NCI-H82 treated with DMSO at 0.1 percent for 48 hours (cell line): ENCODE data around the gene MYL7.
"Not testable (repeated sequence)": the region's sequence is repeated elsewhere in the genome, so short reads cannot be mapped to it uniquely, and the experiment has no call there.

Source experiments
- DNase-seq: peaks from one replicate; lab custom pipeline; 2025; ENCODE audit not compliant: unreplicated experiment; lab: John Stamatoyannopoulos, UW

Gene MYL7, protein sequence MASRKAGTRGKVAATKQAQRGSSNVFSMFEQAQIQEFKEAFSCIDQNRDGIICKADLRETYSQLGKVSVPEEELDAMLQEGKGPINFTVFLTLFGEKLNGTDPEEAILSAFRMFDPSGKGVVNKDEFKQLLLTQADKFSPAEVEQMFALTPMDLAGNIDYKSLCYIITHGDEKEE

DNA sequence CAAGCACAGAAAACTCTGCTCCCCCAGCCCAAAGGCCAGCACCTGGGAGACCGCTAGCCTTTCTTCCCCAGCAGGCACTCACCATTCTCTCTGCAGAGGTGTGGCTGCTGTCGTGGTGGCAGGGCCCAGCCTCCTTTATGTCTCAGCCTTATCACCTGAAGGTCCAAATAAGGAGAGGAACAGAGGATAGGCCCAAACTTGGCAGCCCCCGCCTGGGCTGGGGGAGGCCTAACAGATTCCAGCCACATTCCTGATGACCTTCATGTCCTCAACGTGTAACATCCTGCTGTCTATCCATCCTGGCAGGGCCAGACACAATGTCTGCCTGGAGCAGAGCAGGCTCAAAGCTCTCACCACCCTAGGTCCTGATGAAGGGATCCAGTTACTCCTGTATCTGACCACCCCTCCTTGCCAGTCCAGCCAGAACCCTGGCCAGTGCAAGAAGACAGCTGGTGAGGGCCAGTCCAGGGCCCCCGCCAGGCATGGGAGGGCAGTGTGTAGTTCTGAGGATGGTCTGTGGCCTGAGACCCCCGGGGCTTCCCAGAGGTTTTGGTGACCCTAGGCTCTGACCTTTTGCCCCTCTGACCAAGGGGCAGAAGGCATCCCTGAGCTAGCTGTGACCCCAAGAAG, at the start of gene MYL7:
Gene MYL7, minus strand, starts transcription at position 112 of the 630 bp plus-strand sequence. Its CDS starts 27 bp downstream, at position 85.
- no peak for DNase-seq

DNA sequence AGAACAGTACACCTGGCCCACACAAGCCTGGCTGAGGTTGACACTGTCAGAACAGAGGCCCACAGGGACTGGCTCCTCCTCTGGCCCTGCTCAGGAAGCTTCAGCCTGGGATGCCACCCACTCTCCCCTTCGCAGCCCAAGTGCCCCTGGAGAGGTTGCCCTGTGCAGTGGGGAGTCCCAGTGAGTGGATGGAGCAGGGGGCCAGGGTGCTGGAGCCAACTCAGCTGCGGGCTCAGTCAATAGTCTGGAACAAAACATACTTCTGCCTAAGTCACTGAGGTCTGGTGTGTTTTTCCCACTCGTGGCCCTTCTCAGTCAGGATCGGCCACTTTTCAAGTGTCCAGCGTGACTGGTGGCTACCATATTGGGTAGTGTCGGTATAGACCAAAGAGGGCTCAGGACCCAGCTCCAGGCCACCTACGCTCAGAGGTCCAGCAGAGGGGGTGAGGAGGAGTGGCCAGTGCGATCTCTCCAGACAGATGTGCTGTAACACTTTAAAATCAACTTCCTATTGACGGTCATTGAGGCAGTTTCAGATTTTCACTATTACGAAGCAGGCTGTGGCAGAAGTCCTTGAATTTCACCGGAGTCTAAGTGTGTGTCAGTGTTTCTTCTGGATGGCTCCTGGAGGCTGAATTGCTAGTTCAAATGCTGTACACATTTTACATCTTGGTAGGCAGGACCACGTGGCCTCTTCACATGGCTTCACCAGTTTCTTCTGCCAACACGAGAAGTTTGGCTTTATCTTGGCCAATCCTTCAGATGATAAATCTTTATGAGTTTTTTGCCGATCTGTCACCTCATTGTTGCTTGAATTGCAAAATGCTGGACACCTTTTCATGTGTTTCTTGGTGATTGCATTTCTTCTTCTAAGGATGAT, 49.1 kb upstream of the MYL7 start:
- no peak for DNase-seq

DNA sequence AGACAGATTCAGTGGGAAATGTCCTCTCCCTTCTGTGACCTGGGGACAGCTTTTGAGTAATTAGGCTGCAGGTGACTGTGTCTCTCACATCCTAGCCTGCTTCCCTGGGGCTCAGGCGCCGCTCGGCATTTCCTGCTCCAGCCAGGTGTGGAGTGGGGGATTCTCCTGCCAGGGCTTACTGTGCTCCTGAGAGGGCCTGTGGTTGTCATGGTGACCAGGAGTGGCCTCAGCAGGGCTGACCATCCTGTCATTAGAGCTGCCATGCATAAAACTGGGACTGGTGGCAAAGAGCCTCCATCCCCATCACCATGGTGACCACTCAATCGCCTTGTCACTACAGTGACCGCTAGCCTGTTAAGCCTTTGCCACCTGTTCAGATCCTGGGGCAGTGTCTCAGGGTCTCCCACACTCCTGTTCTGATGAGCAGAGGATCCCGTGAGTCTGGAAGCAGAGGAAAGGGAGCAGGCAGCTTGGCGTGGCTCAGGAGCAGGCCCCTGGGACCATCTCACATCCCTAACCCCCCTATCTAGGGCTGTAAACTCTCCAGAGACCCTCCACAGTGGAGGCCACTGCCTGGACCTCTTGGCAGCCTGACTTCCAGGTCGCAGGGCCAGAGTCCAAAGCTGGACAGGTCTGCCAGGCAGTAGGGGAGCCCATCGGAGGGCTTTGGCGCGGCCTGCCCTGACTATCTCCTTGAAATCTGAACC, 48.3 kb upstream of the MYL7 start, which contains the start of gene GCK:
Gene GCK, minus strand, starts transcription at position 154 of the 707 bp plus-strand sequence. CDS start 486 bp downstream, outside the sequence.
- DNase-seq: no peak

DNA sequence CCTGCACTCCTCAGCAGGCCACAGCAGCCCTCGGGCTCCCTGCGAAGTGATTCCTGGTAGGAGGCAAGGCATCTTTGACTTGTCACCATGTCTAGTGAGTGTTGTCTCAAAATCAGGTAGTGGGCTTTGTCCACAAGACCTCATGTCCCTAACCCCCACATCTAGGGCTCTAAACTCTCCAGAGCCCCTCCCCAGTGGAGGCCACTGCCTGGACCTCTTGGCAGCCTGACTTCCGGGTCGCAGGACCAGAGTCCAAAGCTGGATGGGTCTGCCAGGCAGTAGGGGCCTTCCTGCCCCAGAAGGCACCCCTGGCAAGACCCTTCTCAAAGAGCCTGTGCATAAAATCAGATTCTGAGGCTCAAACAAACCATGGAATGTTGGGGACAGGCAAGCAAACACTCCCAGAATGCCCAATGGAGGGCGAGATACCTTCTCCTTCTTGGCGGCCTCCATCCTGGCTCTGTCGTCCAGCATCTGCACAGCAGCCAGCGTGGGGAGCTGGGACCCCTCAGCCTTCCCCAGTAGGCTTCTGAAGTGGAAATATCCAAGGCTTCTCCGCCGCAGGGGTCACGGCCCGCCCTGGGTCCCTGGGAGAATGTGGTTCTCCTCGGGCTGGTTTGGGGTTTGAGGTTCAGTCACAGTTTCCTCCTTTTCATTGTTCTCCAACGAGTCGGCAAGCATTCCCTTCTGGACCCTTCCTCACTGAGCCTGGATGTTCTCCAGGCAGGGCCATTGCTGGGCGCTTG, 47.5 kb upstream of the MYL7 start:
- DNase-seq: no peak

DNA sequence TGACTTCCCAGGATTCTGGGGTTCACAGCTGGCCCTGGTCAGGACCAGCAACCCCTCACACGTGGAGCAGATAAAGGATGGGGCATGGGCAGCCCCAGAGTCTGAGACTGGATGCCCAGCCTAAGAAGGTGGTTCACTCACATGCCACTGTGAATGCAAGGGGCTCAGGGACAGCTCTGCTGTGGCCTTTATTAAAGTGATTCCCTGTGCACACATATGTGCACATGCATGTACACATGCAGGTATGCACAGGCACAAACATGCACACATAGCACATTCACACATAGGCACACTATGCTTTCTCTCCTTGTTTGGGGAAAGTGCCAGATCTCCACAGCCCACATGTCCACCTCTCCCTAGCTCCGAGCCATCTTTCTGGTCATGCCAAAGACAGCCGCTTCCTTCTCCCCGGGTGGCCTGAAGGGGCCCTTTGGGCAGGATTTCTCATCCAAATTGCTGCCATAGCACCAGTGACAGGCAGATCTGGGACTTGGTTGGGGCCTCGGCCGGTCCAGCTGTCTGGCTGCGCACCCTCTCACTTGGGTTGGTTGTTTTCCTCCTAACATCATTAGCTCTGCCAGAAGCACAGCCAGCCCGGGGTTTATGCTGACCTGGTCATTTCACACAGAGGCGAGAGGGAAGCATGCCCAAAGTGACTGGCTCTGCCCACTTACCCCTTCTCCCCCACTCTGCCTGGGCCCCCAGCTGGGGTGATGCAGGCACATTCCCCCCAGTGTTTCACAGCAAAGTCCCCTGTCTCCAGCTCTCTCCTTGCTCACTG, 46.7 kb upstream of the MYL7 start:
- DNase-seq: no peak

DNA sequence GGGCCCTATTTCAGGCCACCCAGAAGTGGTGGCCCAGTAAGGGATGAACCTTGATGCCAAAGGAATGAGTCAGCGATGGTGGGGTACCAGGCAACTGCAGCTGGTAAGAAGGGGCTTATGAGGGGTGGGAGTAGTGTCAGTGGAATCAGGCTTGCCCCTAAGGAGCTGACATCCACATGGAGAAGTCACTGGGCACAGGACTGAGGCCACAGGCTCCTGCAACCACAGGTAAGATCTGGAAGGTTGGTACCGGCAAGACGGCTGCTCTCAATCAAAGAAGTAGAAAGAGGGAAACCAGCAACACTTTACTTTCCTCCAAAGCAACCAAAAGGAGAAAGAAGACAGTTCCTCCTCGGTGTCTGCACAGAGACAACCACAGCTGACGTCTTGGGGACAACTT, 45.6 kb upstream of the MYL7 start:
- DNase-seq: no peak

DNA sequence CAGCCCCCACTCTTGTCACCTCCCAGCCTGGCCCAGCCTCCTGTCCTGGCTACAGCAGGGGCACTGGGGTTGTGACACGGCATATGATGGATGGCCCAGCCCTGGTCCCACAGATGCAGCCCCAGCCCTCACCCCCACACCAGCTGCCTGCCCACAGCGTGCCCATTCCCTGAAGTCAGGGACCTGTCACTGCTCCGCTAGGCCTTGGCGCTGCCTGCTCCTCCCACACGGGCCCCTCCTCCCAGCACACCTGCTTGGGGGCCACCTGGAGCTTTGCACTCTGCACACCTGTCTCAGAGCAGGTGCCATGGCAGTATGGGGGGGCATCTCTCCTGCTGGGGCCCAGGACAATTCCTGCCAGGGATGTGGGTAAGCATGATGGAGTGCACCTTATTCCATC, 44.6 kb upstream of the MYL7 start:
- no peak for DNase-seq

DNA sequence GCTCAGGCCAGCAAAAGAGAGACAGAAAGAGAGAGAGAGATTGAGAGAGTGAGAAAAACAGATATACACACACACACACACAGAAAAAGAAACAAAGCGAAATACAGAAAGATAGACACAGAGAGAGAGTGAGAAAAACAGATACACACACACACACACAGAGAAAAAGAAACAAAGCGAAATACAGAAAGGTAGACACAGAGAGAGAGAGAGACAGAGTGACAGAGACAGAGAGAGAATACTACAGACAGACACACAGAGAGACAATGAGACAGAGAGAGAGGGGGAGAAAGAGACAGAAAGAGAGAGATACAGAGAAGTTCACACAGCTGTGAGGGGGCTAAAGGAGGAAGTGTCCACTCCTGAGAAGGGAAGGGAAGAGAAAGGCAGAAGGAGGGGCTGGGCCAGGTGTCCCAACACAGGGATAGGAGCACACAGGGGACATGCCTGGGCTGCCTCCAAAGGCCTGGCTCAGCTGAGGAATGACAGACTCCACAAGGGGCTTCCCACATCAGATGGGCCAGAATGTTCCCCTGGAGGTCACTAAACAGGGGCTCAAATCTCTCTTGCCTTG, 43.8 kb upstream of the MYL7 start:
- no peak for DNase-seq

DNA sequence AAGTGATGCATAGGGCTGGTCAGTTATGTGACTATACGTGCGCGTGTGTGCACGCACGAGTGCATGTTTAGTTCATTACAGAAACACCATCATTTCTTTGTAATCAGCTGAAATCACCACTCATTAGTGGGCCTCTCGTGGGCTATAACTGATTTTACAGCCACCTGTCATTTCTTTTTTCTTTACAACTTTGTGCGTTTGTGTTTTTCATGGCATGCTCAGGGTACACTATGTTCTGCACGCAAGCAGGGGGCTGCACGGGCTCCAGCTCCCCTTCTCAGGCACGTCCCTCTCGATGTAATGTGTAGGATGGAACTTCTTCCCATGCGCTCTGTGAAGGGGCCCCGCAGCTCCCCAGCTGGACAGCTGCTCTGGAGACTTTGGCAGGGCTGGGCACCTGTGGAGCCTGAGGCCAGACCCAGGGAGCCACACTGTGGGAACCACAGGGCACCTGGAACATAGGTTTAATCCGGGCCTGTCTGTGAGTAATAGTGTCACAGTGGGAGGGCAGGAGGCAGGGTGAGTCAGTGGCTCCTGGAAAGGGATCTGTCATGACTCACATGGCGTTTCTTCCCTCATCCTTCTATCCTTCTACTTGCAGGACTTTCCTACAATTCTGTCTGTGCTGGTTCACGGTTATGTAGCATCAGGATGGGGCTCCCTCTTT, 43.2 kb upstream of the MYL7 start:
- no peak for DNase-seq

DNA sequence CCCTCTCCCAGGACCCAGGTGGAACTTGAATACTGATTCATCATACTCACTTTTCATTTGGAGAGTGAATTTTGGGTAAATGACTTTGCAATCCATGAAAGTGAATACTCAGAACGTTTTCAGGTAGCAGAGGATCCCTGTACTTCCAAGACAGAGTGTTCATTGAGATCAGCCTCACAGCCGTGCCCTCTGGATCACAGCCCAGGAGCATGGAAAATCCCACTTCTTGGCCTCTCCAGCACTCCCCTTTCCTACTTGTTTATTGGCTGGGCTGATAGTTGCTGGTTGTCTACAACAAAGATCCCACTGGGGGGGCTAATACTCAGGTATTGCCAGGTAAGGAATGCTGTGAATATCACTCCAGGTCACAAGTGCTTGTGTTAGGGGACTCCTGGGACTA, 42.3 kb upstream of the MYL7 start:
- DNase-seq: no peak

DNA sequence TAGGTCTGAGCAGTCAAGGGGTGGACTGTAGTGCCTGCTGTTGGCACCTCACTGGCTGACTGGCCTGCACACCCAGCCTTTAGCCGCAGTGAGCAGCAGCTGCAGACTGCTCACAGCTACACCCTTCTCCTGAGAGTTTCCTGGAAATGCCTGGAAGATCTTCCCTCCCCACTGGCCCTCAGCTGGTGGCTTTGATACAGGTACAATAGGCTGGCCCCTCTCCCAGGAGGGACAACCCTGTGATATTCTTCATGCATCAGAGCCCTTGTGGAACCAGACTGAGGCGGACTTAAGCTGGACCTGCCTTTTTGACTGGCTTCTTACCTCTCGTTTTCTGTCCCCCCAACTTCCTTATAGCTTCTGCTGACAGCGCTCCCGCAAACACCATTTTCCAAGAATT, 41.7 kb upstream of the MYL7 start:
- no peak for DNase-seq

DNA sequence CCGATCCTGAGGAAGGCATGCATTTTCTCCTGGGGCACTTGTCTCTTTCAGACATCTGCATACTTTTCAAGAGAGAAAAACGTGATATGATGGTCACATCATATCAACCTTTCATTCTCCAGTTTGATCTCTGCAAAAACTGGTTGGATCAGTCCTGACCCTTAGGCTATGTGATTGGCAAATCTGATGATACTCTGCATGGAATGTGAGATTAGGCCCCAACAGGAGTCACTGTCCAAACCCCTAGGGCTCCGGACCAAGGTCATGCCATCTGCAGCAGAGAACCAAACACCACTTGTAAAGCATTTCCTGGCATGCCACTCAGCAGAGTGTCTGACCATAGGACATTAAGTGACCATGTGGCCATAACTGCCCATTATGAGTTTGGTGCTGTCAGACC, 39.5 kb upstream of the MYL7 start:
- no peak for DNase-seq

DNA sequence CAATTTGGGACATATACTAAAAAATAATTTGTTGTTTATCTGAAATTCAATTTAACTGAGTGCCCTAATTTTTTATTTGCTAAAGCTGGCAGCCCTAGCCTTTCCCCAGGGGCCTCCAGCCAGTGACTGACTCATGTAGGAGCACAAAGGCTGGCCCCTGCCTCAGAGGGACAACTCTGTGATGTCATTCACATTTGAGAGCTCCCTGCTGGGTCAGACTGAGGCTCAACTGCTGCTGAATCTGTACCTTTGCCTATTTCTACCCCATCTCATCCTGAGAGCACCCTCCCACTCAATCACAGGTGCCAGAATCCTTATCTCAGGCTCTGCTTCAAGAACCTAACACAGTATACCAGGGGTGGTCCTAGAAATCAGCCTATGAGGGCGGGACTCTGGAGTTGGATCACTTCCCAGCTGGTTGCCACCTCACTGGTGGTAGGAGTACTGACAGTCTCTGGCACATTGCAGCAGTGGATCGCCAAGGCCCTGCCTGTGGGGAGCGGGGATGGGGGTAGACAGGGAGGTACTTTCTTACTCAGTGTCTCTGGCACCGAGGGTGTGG, 36.5 kb upstream of the MYL7 start:
- DNase-seq: no peak

DNA sequence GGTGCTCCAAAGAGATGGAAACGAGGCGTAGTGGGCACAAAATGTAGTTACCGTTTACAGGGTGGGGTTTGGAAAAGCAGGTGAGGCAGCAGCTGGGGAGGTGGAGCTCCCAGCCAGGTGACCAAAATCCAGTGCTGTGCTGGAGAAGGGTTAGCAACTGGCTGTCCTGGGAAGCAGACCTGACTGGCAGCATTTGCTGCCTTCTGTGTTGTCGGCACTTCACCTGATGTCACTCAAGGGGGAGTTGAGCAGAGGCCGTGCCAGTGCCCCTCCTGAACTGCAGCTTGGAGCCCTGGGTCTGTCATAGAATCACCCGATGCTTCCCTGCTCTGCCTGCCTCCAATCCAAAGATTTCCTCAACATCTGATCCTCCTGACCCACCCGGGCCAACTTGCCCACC, 35.4 kb upstream of the MYL7 start:
- DNase-seq: no peak

DNA sequence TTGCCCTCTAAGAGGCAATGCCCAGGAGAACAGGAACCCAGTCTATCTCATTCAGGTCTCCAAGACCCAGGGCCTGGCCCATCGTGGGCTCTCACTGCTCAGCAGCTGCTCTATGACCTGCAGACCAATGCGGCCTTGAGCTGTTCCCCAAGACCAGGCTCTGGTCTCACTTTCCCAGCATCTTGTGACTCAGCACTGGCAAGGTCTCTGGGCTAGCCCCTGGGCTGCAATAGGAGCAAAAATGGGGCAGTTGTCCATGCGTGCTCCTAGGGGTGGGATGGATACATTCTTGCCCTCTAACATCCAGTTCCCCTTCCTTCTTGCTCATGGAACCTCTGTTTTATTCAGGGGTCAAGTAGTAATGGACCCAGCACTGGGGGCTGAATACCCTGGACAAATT, 34.6 kb upstream of the MYL7 start:
- no peak for DNase-seq

DNA sequence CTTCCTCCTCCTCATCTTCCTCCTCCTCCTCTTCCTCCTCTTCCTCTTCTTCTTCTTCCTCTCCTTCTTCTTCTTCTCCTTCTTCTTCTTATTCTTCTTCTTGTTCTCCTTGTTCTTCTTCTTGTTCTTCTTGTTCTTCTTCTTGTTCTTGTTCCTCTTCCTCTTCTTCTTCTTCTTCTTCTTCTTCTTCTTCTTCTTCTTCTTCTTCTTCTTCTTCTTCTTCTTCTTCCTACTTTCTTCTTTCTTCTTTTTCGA, 33.5 kb upstream of the MYL7 start:
- DNase-seq: not testable (repeated sequence)

DNA sequence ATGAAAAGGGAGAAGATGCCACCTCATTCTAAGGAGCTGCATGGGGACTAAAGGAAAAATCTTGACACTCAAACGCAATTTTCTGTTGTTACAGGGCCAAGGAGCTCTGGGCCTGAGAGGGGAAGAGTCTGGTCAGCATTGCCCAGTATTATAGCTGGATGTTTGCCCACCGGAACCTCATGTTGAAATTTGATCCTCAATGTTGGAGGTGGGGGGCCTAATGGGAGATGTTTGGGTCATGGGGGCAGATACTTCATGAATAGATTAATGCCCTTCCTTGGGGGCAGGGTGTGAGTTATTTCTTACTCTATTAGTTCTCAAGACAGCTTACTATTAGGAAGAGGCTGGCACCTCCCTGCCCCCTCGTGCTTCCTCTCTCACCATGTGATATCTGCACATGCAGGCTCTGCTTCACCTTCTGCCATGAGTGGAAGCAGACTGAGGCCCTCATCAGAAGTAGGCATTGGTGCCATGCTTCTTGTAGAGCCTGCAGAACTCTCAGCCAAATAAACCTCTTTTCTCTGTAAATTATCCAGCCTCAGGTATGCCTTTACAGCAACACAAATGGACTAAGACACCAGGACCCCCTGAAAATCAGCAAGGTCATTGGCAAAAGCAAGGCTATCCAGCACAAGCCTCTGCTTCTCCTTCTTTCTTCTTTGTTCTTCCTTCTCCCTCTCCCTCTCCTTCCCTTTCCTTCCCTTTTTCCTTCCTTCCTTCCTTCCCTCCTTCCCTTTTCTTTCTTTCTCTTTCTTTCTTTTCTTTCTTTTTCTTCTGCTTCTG, 33.0 kb upstream of the MYL7 start:
- no peak for DNase-seq

DNA sequence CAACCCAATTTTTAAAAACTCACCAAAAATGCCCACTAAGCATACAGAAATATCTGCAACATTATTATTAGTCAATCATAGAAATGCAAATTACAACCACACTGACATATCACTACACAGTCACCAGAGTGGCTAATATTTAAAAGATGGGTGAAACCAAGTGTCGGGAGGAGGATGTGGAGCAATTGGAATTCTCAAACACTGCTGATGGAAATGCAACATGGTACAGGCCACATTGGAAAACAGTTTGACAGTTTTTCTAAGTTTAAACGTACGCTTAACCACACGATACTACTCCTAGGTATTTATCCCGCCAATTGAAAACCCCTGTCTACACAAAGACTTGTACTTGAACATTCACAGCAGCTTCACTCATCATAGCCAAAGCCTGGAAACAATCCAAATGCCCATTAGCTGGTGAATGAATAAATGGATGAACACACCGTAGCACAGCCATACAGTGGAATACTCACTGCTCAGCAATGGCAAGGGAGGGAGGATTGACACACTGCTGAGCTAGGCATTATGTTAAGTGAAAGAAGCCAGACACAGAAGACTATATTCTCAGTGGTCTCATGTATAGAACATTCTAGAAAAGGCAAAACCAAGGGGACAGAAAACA, 31.8 kb upstream of the MYL7 start:
- DNase-seq: no peak
